ENCODE results near the gene PLEKHG1. TPM values are rescaled to one million over a fixed set of nuclear protein-coding genes. Genes with fewer than 3 reads are reported as not detected.

The PLEKHG1 gene
- total RNA-seq, 1 experiment from 2014 or later: 4.5 TPM

DNA sequence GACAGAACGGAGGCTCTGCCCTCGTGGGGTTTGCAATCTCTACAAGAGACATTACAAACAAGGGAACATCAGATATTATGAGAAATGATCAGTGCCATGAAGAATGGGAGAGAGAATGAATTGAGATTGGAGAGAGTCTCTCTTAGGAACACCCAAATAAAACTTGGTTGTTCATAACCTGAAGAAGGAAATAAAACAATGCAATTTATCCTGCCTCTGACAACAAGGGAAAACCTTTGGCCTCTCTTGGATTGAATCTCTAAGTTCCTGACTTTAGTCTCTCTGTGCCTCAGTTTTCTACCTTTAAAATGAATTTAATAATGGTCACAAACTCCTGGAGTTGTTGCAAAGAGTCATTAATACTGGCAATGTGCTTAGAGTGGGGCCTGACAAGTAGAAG, 21.1 kb downstream of the PLEKHG1 start:
- Histone ChIP-seq H3K27ac (ENCODE audit: low read depth, low read length, poor library complexity, severe bottlenecking) (no peak overlapping the region), H3K36me3 (ENCODE audit: insufficient read depth, low read length, poor library complexity, severe bottlenecking) (no peaks in the 10 kb centered on the region), H3K27me3 (replicated peaks; ENCODE audit: insufficient read depth, low read depth, low read length, poor library complexity) (no peaks in the 10 kb centered on the region), H3K4me3 (ENCODE audit: low read depth, low read length, poor library complexity, severe bottlenecking) (no peak overlapping the region), H3K4me1 (ENCODE audit: insufficient read depth, low read length, poor library complexity, severe bottlenecking) (peaks cover 38% of the 10 kb centered on the region), H3K9me3 (ENCODE audit: low read depth, low read length, poor library complexity, severe bottlenecking) (no peaks in the 10 kb centered on the region)
- CTCF ChIA-PET: no interaction called here
- POLR2A ChIA-PET (ENCODE audit: low non-redundant PET): no interaction called here
- BruUV-seq (replicated peaks): no TSS peak
- intact Hi-C loops (cut with micrococcal nuclease; ENCODE audit: unreplicated experiment): no loop called here
- DNase-seq (ENCODE audit: low spot score): no peak
- no peak for TF ChIP-seq EZH2 (IDR thresholded peaks at IDR 0.05; ENCODE audit: borderline replicate concordance, low read depth, low read length, poor library complexity, severe bottlenecking)
- TF ChIP-seq, protein P1, sequence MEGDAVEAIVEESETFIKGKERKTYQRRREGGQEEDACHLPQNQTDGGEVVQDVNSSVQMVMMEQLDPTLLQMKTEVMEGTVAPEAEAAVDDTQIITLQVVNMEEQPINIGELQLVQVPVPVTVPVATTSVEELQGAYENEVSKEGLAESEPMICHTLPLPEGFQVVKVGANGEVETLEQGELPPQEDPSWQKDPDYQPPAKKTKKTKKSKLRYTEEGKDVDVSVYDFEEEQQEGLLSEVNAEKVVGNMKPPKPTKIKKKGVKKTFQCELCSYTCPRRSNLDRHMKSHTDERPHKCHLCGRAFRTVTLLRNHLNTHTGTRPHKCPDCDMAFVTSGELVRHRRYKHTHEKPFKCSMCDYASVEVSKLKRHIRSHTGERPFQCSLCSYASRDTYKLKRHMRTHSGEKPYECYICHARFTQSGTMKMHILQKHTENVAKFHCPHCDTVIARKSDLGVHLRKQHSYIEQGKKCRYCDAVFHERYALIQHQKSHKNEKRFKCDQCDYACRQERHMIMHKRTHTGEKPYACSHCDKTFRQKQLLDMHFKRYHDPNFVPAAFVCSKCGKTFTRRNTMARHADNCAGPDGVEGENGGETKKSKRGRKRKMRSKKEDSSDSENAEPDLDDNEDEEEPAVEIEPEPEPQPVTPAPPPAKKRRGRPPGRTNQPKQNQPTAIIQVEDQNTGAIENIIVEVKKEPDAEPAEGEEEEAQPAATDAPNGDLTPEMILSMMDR (conservative IDR thresholded peaks at IDR 0.05; ENCODE audit: low read depth, low read length): no peak

DNA sequence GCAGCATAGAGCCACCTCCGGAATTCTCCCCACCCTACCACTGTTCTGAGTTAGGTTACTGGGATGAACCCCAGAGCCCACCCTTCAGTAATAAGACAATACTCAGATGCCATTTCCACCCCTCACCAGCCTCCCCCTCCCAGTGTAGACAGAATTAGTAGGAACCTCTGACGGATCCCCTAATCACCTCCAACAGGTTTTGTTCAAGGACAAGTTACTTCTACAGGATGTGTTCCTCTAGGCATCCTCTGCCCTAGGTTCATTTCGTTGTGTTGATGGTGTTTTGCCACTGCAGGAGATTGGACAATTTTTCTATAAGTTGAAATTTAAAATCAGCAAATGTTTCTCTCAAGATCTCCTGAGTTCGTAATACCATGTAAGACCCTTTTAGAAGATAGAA, 22.8 kb downstream of the PLEKHG1 start:
- DNase-seq (ENCODE audit: low spot score): no peak
- BruUV-seq (replicated peaks): no TSS peak
- POLR2A ChIA-PET (ENCODE audit: low non-redundant PET): no interaction called here
- no peaks in the 10 kb centered on the region for H3K9me3 ChIP-seq (ENCODE audit: low read depth, low read length, poor library complexity, severe bottlenecking)
- H3K4me3 ChIP-seq (ENCODE audit: low read depth, low read length, poor library complexity, severe bottlenecking): no peak overlapping the region
- no peaks in the 10 kb centered on the region for H3K27me3 ChIP-seq (replicated peaks; ENCODE audit: insufficient read depth, low read depth, low read length, poor library complexity)
- no peak overlapping the region for H3K27ac ChIP-seq (ENCODE audit: low read depth, low read length, poor library complexity, severe bottlenecking)
- H3K36me3 ChIP-seq (ENCODE audit: insufficient read depth, low read length, poor library complexity, severe bottlenecking): no peaks in the 10 kb centered on the region
- CTCF ChIA-PET: no interaction called here
- intact Hi-C loops (cut with micrococcal nuclease; ENCODE audit: unreplicated experiment): no loop called here
- TF ChIP-seq, protein P1 (conservative IDR thresholded peaks at IDR 0.05; ENCODE audit: low read depth, low read length): no peak
- no peak for TF ChIP-seq EZH2 (IDR thresholded peaks at IDR 0.05; ENCODE audit: borderline replicate concordance, low read depth, low read length, poor library complexity, severe bottlenecking)
- peaks cover 23% of the 10 kb centered on the region for H3K4me1 ChIP-seq (ENCODE audit: insufficient read depth, low read length, poor library complexity, severe bottlenecking)

DNA sequence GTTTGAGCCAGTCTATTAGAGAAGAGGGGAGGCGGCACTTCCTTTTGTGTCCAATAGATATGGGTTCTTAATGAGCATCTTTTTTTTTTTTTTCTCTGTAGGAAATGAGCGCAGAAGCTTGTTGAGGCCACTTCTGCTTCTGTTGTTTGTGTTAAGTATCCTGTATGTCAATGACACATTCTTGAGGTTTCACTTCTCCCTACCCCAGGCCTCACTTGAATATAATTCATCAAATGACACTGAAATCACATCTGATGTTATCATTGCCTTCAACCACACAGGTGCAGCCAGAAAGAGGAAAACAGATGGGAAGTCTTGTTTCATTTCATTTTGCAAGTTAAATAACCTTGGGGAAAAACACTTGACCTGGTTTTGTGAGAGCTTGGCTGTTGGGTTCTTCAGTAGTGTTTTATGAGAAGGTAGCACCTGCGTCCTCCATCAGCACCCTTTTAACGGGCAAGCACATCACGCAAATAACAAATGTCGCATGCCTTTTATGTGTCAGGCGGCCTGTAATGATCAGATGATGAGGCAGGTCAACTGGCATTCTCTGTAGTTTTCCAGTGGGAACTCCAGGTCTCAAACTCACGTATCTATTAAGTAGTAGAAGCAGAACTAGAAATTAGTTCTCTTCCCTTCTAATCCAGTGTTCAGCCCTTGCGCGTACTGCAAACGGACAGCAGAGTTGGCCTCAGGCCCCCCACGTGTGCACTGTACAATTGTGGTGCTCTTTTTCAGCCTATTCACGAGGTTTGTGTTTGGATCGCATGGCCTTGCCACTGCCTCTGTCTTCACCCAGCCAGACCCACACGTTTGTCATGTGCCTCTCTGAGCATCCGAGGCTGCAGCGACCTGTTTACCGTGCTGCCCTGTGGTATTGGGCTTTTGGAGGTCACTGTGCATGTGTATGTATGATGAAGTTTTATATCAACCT, 23.5 kb downstream of the PLEKHG1 start:
- ChIA-PET CTCF (no interaction called here), POLR2A (ENCODE audit: low non-redundant PET) (interaction anchor here (0.6 kb wide), 1 partner anchor 16 kb away, joined by 3 read pairs; no protein-coding TSS in a partner anchor)
- Histone ChIP-seq H3K9me3 (ENCODE audit: low read depth, low read length, poor library complexity, severe bottlenecking) (no peaks in the 10 kb centered on the region), H3K4me1 (ENCODE audit: insufficient read depth, low read length, poor library complexity, severe bottlenecking) (peaks cover 22% of the 10 kb centered on the region), H3K27me3 (replicated peaks; ENCODE audit: insufficient read depth, low read depth, low read length, poor library complexity) (no peaks in the 10 kb centered on the region), H3K36me3 (ENCODE audit: insufficient read depth, low read length, poor library complexity, severe bottlenecking) (no peaks in the 10 kb centered on the region), H3K27ac (ENCODE audit: low read depth, low read length, poor library complexity, severe bottlenecking) (no peak overlapping the region), H3K4me3 (ENCODE audit: low read depth, low read length, poor library complexity, severe bottlenecking) (no peak overlapping the region)
- TF ChIP-seq EZH2 (IDR thresholded peaks at IDR 0.05; ENCODE audit: borderline replicate concordance, low read depth, low read length, poor library complexity, severe bottlenecking): no peak
- TF ChIP-seq, protein P1 (conservative IDR thresholded peaks at IDR 0.05; ENCODE audit: low read depth, low read length): no peak
- no peak for DNase-seq (ENCODE audit: low spot score)
- BruUV-seq (replicated peaks): no TSS peak
- intact Hi-C loops (cut with micrococcal nuclease; ENCODE audit: unreplicated experiment): no loop called here
